Trophoblast cell (in vitro differentiated cells and primary cell): ENCODE data around the gene ADAM8.

ENCODE experiments used
- DNase-seq, 2 donors: peaks; one replicate each; pipeline ENCODE4 v3.0.0-alpha.2; 2016
- H2AFZ ChIP-seq: 2 replicates; pipeline ENCODE4 v1.6.1; 2013; ENCODE audit warnings: low read length, moderate library complexity, mild to moderate bottlenecking; ENCODE audit not compliant: insufficient read depth, poor library complexity
- H2AK5ac ChIP-seq: 2 replicates; pipeline ENCODE4 v1.6.1; 2013; ENCODE audit warnings: mild to moderate bottlenecking, low read length
- H2BK120ac ChIP-seq: 2 replicates; pipeline ENCODE4 v1.6.1; 2013; ENCODE audit warnings: low read length, mild to moderate bottlenecking, moderate library complexity; ENCODE audit not compliant: insufficient read depth, poor library complexity
- H2BK12ac ChIP-seq: 2 replicates; pipeline ENCODE4 v1.6.1; 2013; ENCODE audit warnings: mild to moderate bottlenecking, low read length, moderate library complexity
- H2BK5ac ChIP-seq: 2 replicates; pipeline ENCODE4 v1.6.1; 2013; ENCODE audit warnings: low read length, low read depth, moderate library complexity, mild to moderate bottlenecking; ENCODE audit not compliant: poor library complexity
- H3K14ac ChIP-seq: 2 replicates; pipeline ENCODE4 v1.6.1; 2013; ENCODE audit warnings: mild to moderate bottlenecking, low read length
- H3K18ac ChIP-seq: 2 replicates; pipeline ENCODE4 v1.6.1; 2013; ENCODE audit warnings: mild to moderate bottlenecking, low read length
- H3K23ac ChIP-seq: 2 replicates; pipeline ENCODE4 v1.6.1; 2013; ENCODE audit warnings: low read length
- H3K27ac ChIP-seq: 2 replicates; pipeline ENCODE4 v1.5.1; 2013; ENCODE audit warnings: low read depth, mild to moderate bottlenecking, inconsistent platforms, low read length, moderate library complexity
- H3K27me3 ChIP-seq: 2 replicates; pipeline ENCODE4 v1.6.1; 2013; ENCODE audit warnings: inconsistent platforms, mild to moderate bottlenecking, low read length, moderate library complexity; ENCODE audit not compliant: insufficient read depth
- H3K36me3 ChIP-seq, 2 experiments: 1 replicate in 1 of 2; 2 replicates in 1 of 2; pipeline ENCODE4 v1.6.1; 2013; ENCODE audit warnings: low read length in 2 of 2, mild to moderate bottlenecking in 2 of 2, moderate library complexity in 1 of 2; ENCODE audit not compliant: insufficient read depth in 2 of 2, control insufficient read depth in 1 of 2
- H3K4ac ChIP-seq: 2 replicates; pipeline ENCODE4 v1.6.1; 2013; ENCODE audit warnings: low read depth, mild to moderate bottlenecking, low read length, moderate library complexity
- H3K4me1 ChIP-seq, 2 experiments: 1 replicate in 1 of 2; 2 replicates in 1 of 2; pipeline ENCODE4 v1.6.1; 2013; ENCODE audit warnings: low read length in 2 of 2, mild to moderate bottlenecking in 2 of 2, moderate library complexity in 1 of 2; ENCODE audit not compliant: insufficient read depth in 2 of 2, control insufficient read depth in 1 of 2
- H3K4me2 ChIP-seq: 2 replicates; pipeline ENCODE4 v1.6.1; 2013; ENCODE audit warnings: inconsistent platforms, mild to moderate bottlenecking, low read length, moderate library complexity
- H3K4me3 ChIP-seq: 2 replicates; pipeline ENCODE4 v1.5.1; 2013; ENCODE audit warnings: mild to moderate bottlenecking, low read depth, low read length, inconsistent platforms
- H3K79me1 ChIP-seq: one replicate; pipeline ENCODE4 v1.6.1; 2013; ENCODE audit warnings: low read length
- H3K79me2 ChIP-seq: 2 replicates; pipeline ENCODE4 v1.6.1; 2013; ENCODE audit warnings: low read length, mild to moderate bottlenecking; ENCODE audit not compliant: control insufficient read depth, insufficient read depth, poor library complexity
- H3K9ac ChIP-seq: 2 replicates; pipeline ENCODE4 v1.6.1; 2013; ENCODE audit warnings: mild to moderate bottlenecking, low read length
- H3K9me3 ChIP-seq: 2 replicates; pipeline ENCODE4 v1.6.1; 2013; ENCODE audit warnings: low read depth, mild to moderate bottlenecking, control low read depth, inconsistent platforms, low read length; ENCODE audit not compliant: insufficient read depth
- H4K12ac ChIP-seq: 2 replicates; pipeline ENCODE4 v1.6.1; 2013; ENCODE audit warnings: low read depth, mild to moderate bottlenecking, low read length, moderate library complexity
- H4K8ac ChIP-seq: 2 replicates; pipeline ENCODE4 v1.6.1; 2013; ENCODE audit warnings: low read depth, mild to moderate bottlenecking, low read length, moderate library complexity
- H4K91ac ChIP-seq: one replicate; pipeline ENCODE4 v1.6.1; 2013; ENCODE audit warnings: low read depth, mild to moderate bottlenecking, low read length, moderate library complexity
- WGBS: extraction: QIAGEN DNeasy Blood & Tissue Kit; methylation state at CpG from one replicate; pipeline ENCODE4 v1.1.7; 2013; ENCODE audit warnings: missing lambda C conversion rate; ENCODE audit not compliant: insufficient read length, insufficient coverage; ENCODE audit errors: extremely low coverage; 5-methylcytosine and 5-hydroxymethylcytosine counted together

The ADAM8 gene

DNA sequence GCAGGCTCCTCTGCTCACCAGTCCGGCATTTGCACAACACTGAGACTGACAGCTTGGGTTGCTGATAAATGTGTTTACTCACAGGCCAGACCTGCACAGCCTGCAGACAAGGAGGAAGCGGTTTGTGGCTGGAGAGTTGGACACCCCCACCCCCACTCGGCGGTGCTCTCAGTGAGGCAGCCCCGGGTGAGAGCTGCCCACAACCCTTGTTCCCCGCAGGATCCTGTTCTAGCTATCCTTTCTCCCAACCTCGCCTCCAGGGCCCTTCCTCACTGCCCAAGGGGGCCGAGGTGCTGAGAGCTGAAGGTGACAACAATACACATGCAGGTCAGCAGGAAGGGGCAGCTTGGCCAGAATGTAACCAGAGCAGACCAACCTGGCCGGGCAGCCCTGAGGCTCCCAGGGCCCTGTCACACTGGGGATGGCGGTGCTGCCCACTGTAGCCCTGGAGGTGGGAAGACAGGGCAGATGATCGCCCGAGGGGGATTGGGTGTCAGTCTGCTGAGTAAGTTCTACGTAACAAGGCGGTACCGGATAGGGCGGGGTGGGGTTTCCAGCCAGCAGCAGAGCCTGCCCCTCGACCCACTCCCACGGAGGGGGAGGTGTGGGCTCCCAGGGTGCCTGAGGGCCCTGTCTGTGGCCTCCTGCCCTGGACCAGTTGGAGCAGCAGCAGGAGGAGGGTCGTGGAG lies 2.1 kb upstream of the ADAM8 start:
- H4K12ac ChIP-seq: no peak overlapping the region
- H2BK12ac ChIP-seq: no peak overlapping the region
- H3K4me3 ChIP-seq: no peak overlapping the region
- peak; percentile 99 for DNase-seq
- H3K18ac ChIP-seq: peak overlapping the region; percentile 0
- no peaks in the 10 kb centered on the region for H3K27me3 ChIP-seq
- H3K27ac ChIP-seq: peak overlapping the region; percentile 77
- peak overlapping the region; percentile 48 for H3K4me2 ChIP-seq
- no peak overlapping the region for H3K4ac ChIP-seq
- H3K4me1 ChIP-seq: peaks cover 35 to 41% of the 10 kb centered on the region in 2 experiments
- H2AFZ ChIP-seq: no peak overlapping the region
- no peak overlapping the region for H3K9ac ChIP-seq
- peak overlapping the region; percentile 20 for H4K8ac ChIP-seq
- no CpG with 5 or more reads among the region's 19 CpGs for whole genome bisulfite sequencing
- peaks cover 3% of the 10 kb centered on the region for H3K79me2 ChIP-seq
- peak overlapping the region; percentile 7 for H2BK5ac ChIP-seq
- H3K79me1 ChIP-seq: peaks cover 21% of the 10 kb centered on the region
- H4K91ac ChIP-seq: peak overlapping the region; percentile 52
- H2BK120ac ChIP-seq: no peak overlapping the region
- H3K14ac ChIP-seq: peak overlapping the region; percentile 8
- no peak overlapping the region for H2AK5ac ChIP-seq
- peaks cover 38 to 39% of the 10 kb centered on the region in 2 experiments for H3K36me3 ChIP-seq
- no peak overlapping the region for H3K23ac ChIP-seq
- H3K9me3 ChIP-seq: no peaks in the 10 kb centered on the region

DNA sequence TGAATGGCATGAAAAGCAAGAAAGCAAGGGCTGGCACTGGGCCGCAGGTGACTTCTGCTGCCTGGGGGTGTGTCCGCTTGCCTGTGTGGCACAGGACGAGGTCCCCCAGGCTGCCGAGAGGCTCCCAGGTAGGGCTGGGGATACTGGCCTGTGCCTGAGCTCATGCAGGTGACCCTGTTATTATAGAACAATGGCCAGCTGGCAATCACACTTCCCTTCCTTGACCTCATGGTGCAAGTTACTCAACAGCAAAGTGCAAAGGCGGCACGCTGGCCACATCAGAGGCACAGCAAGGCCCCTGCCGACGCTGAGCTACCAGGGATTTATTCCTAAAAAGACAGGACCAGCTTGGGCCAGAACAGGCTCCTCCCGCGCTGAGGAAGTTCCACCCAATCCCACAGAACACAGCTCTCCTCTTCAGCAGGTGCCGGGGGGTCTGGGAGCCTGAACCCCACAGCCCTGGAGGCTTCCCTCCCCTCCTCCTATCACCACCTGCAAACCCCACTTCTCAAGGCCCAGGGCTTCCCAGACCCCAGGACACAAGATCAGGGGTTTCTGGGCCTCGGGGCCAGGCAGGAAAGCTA lies 1.4 kb upstream of the ADAM8 start:
- peaks cover 3% of the 10 kb centered on the region for H3K79me2 ChIP-seq
- H4K12ac ChIP-seq: no peak overlapping the region
- H2AFZ ChIP-seq: no peak overlapping the region
- no peak overlapping the region for H3K23ac ChIP-seq
- H3K4me2 ChIP-seq: peak overlapping the region; percentile 48
- no peaks in the 10 kb centered on the region for H3K27me3 ChIP-seq
- H3K4me3 ChIP-seq: no peak overlapping the region
- H3K4ac ChIP-seq: no peak overlapping the region
- H4K91ac ChIP-seq: peak overlapping the region; percentile 53
- peak in 1 of 2 donors; percentile 26 for DNase-seq
- peak overlapping the region; percentile 37 for H3K14ac ChIP-seq
- H2BK120ac ChIP-seq: peak overlapping the region; percentile 16
- peak overlapping the region; percentile 18 for H4K8ac ChIP-seq
- H3K79me1 ChIP-seq: peaks cover 21% of the 10 kb centered on the region
- H3K18ac ChIP-seq: no peak overlapping the region
- H3K9me3 ChIP-seq: no peaks in the 10 kb centered on the region
- H3K9ac ChIP-seq: no peak overlapping the region
- H2BK5ac ChIP-seq: peak overlapping the region; percentile 22
- H3K4me1 ChIP-seq: peaks cover 35 to 41% of the 10 kb centered on the region in 2 experiments
- H3K36me3 ChIP-seq: peaks cover 32 to 33% of the 10 kb centered on the region in 2 experiments
- WGBS: no CpG with 5 or more reads among the region's 12 CpGs
- H3K27ac ChIP-seq: peak overlapping the region; percentile 77
- H2BK12ac ChIP-seq: peak overlapping the region; percentile 54
- H2AK5ac ChIP-seq: peak overlapping the region; percentile 73

DNA sequence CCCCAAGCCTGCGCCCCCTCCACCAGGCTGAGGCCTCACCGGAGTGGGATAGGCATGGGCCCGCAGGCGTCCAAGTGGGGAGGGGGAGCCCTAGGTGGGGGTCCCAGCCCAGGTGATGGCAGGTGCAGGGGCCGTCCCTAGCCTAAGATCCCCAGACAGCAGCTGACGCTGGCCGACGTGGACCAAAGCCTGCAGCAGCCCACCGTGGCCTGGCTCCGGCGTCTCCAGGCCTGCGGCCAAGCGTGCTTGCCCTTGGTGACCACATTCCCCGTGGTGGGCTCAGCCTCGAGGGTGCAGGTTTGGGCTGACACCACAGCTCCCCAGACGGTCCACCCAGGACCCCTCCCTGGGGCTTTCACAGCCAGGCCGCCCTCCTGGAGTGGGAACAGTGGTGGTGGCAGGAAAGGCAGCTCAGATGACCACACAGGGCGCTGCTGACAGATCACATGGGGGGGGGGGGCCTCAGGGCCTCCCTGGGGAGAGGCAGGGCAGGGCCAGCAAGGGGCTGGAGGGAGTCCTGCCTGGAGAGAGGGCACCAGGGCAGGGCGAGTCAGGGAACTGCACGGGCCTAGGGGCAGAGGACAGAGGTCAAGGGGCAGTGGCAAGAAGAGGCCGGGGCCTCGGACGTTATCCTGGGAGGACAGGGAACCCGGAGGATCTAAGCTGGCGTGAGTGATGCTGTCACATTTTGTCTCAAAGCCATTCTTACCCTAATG lies 767 bp upstream of the ADAM8 start:
- Histone ChIP-seq H3K27me3 (no peaks in the 10 kb centered on the region), H4K12ac (no peak overlapping the region), H2BK5ac (peak overlapping the region; percentile 29), H3K4me2 (no peak overlapping the region), H3K4ac (no peak overlapping the region), H3K9me3 (no peaks in the 10 kb centered on the region), H3K14ac (peak overlapping the region; percentile 43), H3K23ac (no peak overlapping the region), H2AK5ac (peak overlapping the region; percentile 73), H3K4me3 (no peak overlapping the region), H3K9ac (no peak overlapping the region), H4K8ac (peak overlapping the region; percentile 26), H2BK120ac (peak overlapping the region; percentile 63), H3K79me2 (peaks cover 3% of the 10 kb centered on the region), H3K4me1 (peaks cover 35 to 41% of the 10 kb centered on the region in 2 experiments), H4K91ac (peak overlapping the region; percentile 53), H3K18ac (peak overlapping the region; percentile 62), H3K36me3 (peaks cover 27% of the 10 kb centered on the region in 2 experiments), H2AFZ (no peak overlapping the region), H2BK12ac (peak overlapping the region; percentile 54), H3K27ac (peak overlapping the region; percentile 77), H3K79me1 (peaks cover 21% of the 10 kb centered on the region)
- WGBS: no CpG with 5 or more reads among the region's 25 CpGs
- peak in 1 of 2 donors; percentile 7 for DNase-seq

DNA sequence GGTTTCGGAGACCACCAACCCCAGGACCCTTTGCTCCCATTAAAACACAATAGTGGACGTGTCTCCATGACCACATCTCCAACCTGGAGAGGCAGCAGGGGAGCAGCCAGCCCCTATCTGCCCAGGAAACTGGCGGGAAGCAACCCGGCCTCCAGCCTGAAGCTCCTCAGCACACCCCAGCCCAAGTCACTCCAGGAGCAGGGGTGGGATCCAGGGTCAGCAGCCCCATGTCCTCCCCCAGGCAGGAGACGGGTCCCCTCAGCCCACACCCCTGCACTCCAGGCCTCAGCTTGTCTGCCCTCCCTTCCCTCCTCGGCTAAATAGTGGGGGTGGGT lies 601 bp downstream of the ADAM8 start:
- no peak overlapping the region for H3K9ac ChIP-seq
- peaks cover 3% of the 10 kb centered on the region for H3K79me2 ChIP-seq
- H3K79me1 ChIP-seq: peaks cover 21% of the 10 kb centered on the region
- H3K4me2 ChIP-seq: peak overlapping the region; percentile 55
- H3K18ac ChIP-seq: peak overlapping the region; percentile 30
- H4K8ac ChIP-seq: peak overlapping the region; percentile 23
- H3K9me3 ChIP-seq: no peaks in the 10 kb centered on the region
- peak overlapping the region; percentile 70 for H4K91ac ChIP-seq
- WGBS: no CpG with 5 or more reads among the region's 6 CpGs
- H2AFZ ChIP-seq: no peak overlapping the region
- peak overlapping the region; percentile 62 for H2BK120ac ChIP-seq
- H3K4ac ChIP-seq: no peak overlapping the region
- no peak overlapping the region for H3K4me3 ChIP-seq
- peaks cover 35 to 41% of the 10 kb centered on the region in 2 experiments for H3K4me1 ChIP-seq
- H2AK5ac ChIP-seq: peak overlapping the region; percentile 38
- H3K27ac ChIP-seq: peak overlapping the region; percentile 24
- H2BK12ac ChIP-seq: peak overlapping the region; percentile 21
- peaks cover 17 to 18% of the 10 kb centered on the region in 2 experiments for H3K36me3 ChIP-seq
- peak overlapping the region; percentile 59 for H3K14ac ChIP-seq
- peak overlapping the region; percentile 42 for H2BK5ac ChIP-seq
- DNase-seq: no peak
- no peak overlapping the region for H3K23ac ChIP-seq
- no peaks in the 10 kb centered on the region for H3K27me3 ChIP-seq
- no peak overlapping the region for H4K12ac ChIP-seq
